Loucy (cell line): Measurements from ENCODE around the gene OR5AC2.

Experiments used
- H2AFZ ChIP-seq: fragments of 200-600 bp; sonication (generic); 2 replicates; pipeline ENCODE4 v1.6.0; 2016; ENCODE audit warnings: antibody characterized with exemption, mild to moderate bottlenecking, low read length, moderate library complexity
- H3F3A ChIP-seq: fragments of 200-600 bp; 2 replicates; pipeline ENCODE4 v1.6.0; 2016; ENCODE audit warnings: antibody characterized with exemption, low read depth, mild to moderate bottlenecking
- H3K27me3 ChIP-seq: fragments of 200-600 bp; sonication (generic); 2 replicates; pipeline ENCODE4 v1.6.1; 2014; ENCODE audit warnings: low read length, mild to moderate bottlenecking; ENCODE audit not compliant: insufficient read depth, poor library complexity, severe bottlenecking
- H3K36me3 ChIP-seq: fragments of 200-600 bp; sonication (generic); 2 replicates; pipeline ENCODE4 v1.6.1; 2016; ENCODE audit warnings: low read length; ENCODE audit not compliant: insufficient read depth
- H3K4me1 ChIP-seq: fragments of 200-600 bp; sonication (generic); 2 replicates; pipeline ENCODE4 v1.5.1; 2014; ENCODE audit warnings: low read length, mild to moderate bottlenecking; ENCODE audit not compliant: insufficient read depth, poor library complexity, severe bottlenecking
- H3K4me2 ChIP-seq: fragments of 200-600 bp; sonication (generic); 2 replicates; pipeline ENCODE4 v1.6.0; 2014; ENCODE audit warnings: antibody characterized with exemption, low read length, low read depth, mild to moderate bottlenecking; ENCODE audit not compliant: poor library complexity, severe bottlenecking
- H3K4me3 ChIP-seq: fragments of 200-600 bp; sonication (generic); 2 replicates; pipeline ENCODE4 v1.5.1; 2014; ENCODE audit warnings: low read length, mild to moderate bottlenecking, mixed read lengths; ENCODE audit not compliant: poor library complexity, severe bottlenecking
- H3K79me2 ChIP-seq: fragments of 200-600 bp; sonication (generic); 2 replicates; pipeline ENCODE4 v1.6.1; 2014; ENCODE audit warnings: low read length; ENCODE audit not compliant: insufficient read depth
- H3K9ac ChIP-seq: fragments of 200-600 bp; sonication (generic); 2 replicates; pipeline ENCODE4 v1.6.0; 2014; ENCODE audit warnings: mild to moderate bottlenecking, low read depth, low read length, moderate library complexity; ENCODE audit not compliant: poor library complexity, severe bottlenecking
- H3K9me2 ChIP-seq: fragments of 200-600 bp; sonication (generic); replicated peaks from 2 replicates; pipeline ENCODE4 v1.6.1; 2016; ENCODE audit warnings: low read depth, low read length, mixed read lengths
- H3K9me3 ChIP-seq: fragments of 200-600 bp; sonication (generic); 2 replicates; pipeline ENCODE4 v1.6.1; 2014; ENCODE audit warnings: mild to moderate bottlenecking, antibody characterized with exemption, low read length, low read depth; ENCODE audit not compliant: insufficient read depth
- H4K20me1 ChIP-seq: fragments of 200-600 bp; sonication (generic); 2 replicates; pipeline ENCODE4 v1.6.0; 2014; ENCODE audit warnings: antibody characterized with exemption, low read length, mild to moderate bottlenecking; ENCODE audit not compliant: insufficient read depth, poor library complexity, severe bottlenecking
- CTCF ChIP-seq: fragments of 200-600 bp; sonication (generic); conservative IDR thresholded peaks from 2 replicates; pipeline ENCODE4 v1.5.1; 2014; ENCODE audit warnings: mild to moderate bottlenecking, antibody characterized with exemption, low read length
- EZH2phosphoT487 ChIP-seq: fragments of 200-600 bp; IDR thresholded peaks from 2 replicates; pipeline ENCODE4 v1.6.1; 2018; ENCODE audit warnings: antibody characterized with exemption, mild to moderate bottlenecking, moderate library complexity, borderline replicate concordance

Gene OR5AC2

GRCh38 chr3:98114264-98114663 is 27.3 kb downstream of the OR5AC2 start:
- Histone ChIP-seq H3K9me3 (no peaks in the 10 kb centered on the region), H3K27me3 (no peaks in the 10 kb centered on the region), H3K9ac (no peak overlapping the region), H3K4me2 (no peak overlapping the region), H3K36me3 (no peaks in the 10 kb centered on the region), H2AFZ (no peak overlapping the region), H3K4me3 (no peak overlapping the region), H3K9me2 (no peaks in the 10 kb centered on the region), H3K79me2 (no peaks in the 10 kb centered on the region), H3K4me1 (no peaks in the 10 kb centered on the region), H3F3A (no peaks in the 10 kb centered on the region), H4K20me1 (no peaks in the 10 kb centered on the region)
- TF ChIP-seq EZH2phosphoT487, result no peak
- no peak for TF ChIP-seq CTCF

GRCh38 chr3:98115717-98116116 is 28.7 kb downstream of the OR5AC2 start:
- TF ChIP-seq EZH2phosphoT487, result no peak
- no peak for TF ChIP-seq CTCF
- H3K4me2 ChIP-seq, result no peak overlapping the region
- H3K9ac ChIP-seq, result no peak overlapping the region
- no peaks in the 10 kb centered on the region for H3K9me2 ChIP-seq
- no peak overlapping the region for H2AFZ ChIP-seq
- H3K9me3 ChIP-seq, result no peaks in the 10 kb centered on the region
- no peak overlapping the region for H3K4me3 ChIP-seq
- H3K4me1 ChIP-seq, result no peaks in the 10 kb centered on the region
- H3K27me3 ChIP-seq, result no peaks in the 10 kb centered on the region
- no peaks in the 10 kb centered on the region for H4K20me1 ChIP-seq
- H3K36me3 ChIP-seq, result no peaks in the 10 kb centered on the region
- no peaks in the 10 kb centered on the region for H3K79me2 ChIP-seq
- H3F3A ChIP-seq, result no peaks in the 10 kb centered on the region

GRCh38 chr3:98130421-98130820 is 43.4 kb downstream of the OR5AC2 start, which contains the start of gene OR5H1:
TSS of gene OR5H1 (plus strand) at chr3:98130721. CDS start at chr3:98132698, 1,977 bp downstream.
- Histone ChIP-seq H3K79me2 (no peaks in the 10 kb centered on the region), H3K4me2 (no peak within 1 kb of the TSS), H3K9me3 (no peaks in the 10 kb centered on the region), H3K4me3 (no peak within 1 kb of the TSS), H3F3A (no peaks in the 10 kb centered on the region), H3K36me3 (no peaks in the 10 kb centered on the region), H4K20me1 (no peaks in the 10 kb centered on the region), H3K9ac (no peak within 1 kb of the TSS), H2AFZ (no peak within 1 kb of the TSS), H3K9me2 (no peaks in the 10 kb centered on the region), H3K4me1 (no peaks in the 10 kb centered on the region), H3K27me3 (no peaks in the 10 kb centered on the region)
- TF ChIP-seq EZH2phosphoT487, result no peak
- no peak for TF ChIP-seq CTCF
